NCI-H2227 (cell line): ENCODE measurements around the gene SLC5A10.

Experiments used
- DNase-seq: peaks from one replicate; lab custom pipeline; 2025; ENCODE audit not compliant: unreplicated experiment; lab: John Stamatoyannopoulos, UW

Gene SLC5A10

DNA sequence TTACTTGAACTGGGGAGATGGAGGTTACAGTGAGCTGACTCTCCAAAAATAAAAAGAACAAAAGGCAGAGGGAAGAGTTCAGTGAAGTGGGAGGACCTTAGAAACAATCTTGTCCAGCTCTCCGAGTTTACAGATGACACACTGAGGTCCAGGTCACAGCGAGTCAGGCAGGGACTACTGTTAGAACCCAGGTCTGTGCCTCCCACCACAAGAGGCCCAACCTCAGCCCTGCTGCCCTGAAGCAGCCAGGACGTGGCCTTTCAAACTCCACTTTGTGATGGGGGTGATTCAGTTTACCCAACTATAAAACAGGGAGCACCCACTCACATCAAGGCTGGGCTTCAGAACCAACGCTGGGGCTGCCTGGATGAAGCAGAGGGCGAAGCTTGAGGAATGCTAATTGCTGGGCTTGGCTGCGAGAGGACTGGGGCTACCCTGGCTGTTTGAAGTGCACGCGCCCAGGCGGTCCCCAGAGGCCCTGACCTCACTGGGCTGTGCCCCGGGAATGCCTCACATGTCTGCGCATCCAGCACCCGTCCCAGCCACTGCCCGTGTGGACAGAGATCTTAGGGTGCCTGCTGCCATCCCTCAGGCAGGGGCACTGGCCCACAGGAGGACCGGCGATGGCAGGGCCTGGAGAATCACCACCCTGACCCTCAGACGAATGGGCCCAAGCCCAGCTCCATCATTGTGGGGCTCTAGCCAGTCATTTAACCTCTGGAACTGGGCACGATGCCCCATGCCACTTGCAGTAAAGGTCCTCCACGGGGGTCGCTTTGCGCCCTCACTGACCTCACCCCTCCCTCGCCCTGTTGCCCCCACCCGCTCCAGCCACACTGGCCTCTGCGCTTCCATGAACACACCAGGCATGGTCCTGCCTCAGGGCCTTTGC lies 11.4 kb downstream of the SLC5A10 start:
- no peak for DNase-seq

DNA sequence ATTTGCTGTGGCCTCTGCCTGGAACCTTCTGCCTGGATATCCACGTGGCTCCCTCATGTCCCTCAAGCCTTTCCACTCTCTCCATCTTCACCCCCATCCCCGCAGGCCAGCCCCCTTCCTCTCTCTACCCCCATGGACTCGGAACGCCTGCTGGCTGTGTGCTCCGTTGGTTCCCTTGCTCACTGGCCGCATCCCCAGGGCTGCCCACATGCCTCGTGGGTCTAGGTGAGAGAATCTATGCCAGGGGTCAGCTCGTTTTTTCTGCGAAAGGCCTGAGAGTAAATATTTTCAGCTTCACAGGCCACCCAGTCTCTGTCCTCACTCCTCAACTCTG lies 12.0 kb downstream of the SLC5A10 start:
- no peak for DNase-seq

DNA sequence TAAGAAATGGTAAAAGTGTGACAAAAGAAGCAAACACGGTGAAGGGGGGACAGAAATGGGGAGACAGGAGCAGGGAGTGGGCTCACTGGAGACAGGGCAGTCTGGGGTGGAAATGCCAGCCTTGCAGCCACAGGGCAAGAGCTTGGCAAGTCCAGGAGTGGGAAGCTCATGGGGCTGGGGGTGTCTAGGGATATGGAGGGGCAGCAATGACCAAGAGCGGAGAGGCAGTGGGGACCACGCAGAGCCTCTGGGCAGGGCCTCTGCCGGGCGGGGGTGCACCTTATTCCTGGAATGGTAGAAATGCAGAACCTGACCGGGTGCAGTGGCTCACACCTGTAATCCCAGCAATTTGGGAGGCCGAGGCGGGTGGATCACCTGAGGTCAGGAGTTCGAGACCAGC lies 12.6 kb downstream of the SLC5A10 start:
- DNase-seq: no peak

DNA sequence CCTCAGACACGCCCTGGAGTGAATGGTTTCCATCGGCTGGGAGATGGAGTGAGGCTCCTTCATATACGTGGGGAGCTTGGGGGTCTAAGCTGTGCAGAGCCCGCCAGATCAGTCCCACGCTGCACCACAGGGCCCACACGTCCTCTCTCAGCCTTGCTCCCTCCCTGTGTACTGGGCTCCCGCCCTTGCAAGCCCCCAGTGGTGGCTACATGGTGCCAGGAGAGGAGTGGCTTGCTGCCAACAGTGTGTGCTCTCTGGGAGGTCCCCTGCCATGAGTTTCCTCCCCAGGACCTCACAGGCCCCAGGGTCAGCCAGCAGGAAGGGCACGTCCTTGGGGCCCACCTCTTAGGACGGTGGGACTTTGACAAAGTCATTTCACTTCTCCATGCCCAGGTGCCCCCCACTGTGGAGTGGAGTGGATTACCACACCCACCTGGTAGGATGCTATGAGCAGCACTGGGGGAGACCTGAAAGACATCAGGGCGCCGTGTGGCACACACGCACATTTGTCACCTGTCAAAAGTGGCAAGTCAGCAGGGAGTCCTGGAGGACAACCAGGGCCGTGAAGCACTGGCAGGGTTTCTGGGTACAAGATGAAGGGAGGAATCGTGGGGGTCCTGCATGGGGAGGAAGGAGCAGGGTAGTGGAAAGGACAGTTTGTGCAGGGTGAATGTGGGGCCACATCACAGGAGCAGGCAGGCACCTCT lies 13.7 kb downstream of the SLC5A10 start:
- no peak for DNase-seq

DNA sequence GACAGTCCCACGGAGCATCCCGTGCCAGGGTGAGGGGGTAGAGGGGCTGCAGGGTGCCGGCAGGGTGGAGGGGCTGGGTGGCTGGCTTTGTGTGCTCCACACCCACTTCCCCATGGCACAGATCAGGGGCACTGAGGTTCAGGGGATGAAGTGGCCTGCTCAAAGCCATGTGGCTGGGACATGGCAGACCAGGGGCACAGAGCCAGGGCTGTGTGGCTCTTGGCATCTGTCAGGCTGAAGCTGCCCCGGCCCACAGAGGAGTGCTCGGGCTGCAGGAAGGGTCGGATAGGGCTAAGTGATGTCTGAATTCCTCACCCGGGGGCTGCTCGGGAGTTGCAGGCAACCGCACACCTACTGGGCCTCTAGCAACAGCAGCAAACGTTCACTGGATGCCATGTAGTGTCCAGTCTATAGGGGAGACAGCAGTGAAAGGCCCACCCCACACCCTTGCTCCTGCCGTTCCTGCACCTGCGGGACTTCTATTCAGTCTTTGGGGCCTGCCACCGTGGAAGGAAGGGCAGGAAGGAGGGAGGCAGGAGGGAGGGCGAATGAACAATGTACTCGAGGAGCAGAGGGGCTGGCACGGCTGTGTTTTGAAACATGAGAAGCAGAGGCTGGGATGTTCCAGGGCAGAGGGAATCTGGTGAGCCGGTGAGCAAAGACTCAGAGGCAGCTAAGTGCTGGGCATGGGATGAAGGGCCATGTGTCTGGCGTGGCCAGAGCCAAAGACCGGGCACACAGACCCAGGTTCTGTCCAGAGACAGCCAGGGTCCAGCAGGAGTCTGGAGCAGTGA lies 15.1 kb downstream of the SLC5A10 start:
- no peak for DNase-seq

DNA sequence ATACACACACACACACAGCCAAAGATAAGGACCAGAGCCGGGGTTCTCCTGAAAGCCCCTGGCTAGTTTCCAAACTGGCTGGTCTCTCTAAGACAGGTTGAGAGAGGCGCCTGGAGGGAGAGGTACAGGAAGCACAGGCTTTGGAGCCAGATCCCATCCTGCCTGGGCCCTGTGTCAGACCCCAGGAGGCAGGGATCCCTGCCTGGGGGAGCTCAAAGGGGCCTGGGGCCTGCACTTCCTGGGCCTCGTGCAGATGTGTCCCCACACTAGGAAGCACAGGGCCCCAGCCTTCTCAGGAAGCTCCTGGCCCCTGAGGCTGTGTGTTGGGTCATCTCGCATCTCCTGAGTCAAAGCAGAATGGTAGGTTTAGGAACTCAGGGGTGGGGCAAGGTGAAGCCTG lies 16.0 kb downstream of the SLC5A10 start:
- DNase-seq: no peak

DNA sequence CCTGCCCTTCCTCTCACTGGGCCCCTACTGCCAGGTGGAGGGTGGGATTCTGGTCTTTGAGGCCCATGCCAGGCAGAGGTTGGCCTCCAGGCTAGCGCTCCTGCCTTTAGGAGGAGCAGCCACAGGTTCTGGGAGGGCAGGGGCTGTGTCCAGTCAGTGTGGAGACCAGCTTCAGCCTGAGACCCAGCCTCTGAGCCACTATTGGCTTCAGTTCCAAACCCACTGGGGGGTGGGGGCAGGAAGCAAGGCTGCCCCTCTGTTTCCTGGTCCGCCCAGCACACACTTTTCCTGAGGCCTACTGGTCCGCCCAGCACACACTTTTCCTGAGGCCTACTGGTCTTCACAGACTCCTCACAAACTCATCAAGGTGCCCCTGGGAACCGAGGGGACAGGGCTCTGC lies 16.4 kb downstream of the SLC5A10 start:
- DNase-seq: no peak

DNA sequence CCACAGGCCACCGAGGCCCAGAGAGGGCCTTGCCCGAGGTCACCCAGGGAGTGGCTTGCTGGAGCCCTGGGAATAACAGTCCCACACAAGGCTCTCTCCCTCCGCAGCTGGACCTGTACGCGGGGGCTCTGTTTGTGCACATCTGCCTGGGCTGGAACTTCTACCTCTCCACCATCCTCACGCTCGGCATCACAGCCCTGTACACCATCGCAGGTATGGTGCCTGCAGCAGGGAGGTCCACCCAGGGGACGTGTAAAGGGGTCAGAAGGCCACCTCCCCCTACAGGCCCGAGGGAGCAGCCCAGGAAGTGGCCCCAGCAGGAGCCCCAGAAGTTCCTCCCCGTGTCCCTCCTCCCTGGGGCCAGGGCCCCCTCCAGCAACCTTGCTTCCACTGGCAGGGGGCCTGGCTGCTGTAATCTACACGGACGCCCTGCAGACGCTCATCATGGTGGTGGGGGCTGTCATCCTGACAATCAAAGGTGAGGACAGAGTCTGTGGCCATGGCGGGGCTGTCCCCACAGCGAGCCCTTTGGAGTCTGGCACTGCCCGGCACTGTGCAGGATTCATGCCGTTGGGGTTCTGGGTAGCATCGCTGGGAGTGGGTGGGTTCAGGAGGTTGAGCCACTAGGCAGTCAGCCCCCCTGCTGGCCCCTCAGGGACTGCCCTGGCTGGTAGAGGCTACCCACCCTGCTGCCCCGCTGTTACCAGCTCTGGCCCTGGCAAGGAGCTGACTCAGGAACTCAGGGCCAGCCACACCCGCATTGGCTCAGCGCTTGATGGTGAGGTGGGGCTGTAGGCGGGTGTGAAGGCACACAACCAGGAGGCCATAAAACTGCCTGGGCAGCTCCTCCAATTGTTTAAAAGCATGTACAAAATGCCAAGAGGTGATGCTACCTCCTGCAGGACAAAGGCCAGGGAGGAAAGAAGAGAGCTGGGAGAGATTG lies 17.3 kb downstream of the SLC5A10 start:
- no peak for DNase-seq

DNA sequence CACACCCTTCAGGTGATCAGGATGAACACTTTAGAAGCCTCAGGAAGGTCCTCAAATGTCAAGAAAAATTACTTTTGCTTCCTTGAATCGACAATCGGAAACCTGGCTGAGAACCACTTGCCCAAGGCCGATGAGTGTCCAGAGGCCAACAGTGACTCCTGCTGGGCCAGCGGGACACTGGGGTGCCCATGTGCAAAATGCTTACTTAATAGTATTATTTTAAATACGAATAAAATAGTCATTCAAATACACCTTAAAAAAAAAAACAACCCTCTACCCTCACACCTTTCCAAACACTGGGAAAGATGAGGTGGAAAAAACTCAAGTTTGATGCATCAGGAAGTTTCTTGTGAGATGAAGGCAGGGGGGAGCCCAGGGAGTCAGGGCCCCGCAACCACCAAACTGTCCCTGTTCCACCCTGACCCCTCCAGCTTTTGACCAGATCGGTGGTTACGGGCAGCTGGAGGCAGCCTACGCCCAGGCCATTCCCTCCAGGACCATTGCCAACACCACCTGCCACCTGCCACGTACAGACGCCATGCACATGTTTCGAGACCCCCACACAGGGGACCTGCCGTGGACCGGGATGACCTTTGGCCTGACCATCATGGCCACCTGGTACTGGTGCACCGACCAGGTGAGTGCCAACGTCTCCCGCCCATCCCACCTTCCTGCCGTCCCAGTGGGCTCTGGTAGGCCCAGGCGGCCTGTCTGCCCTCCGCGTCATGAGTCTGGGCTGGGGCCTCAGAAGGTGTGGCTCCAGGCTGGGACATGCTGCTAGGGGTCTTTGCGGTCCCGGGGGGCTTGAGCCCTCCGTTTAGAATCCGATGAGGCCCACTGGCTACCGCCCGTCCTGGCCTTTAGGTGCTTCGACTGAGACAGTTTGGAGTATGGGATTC lies 18.9 kb downstream of the SLC5A10 start:
- DNase-seq: no peak

DNA sequence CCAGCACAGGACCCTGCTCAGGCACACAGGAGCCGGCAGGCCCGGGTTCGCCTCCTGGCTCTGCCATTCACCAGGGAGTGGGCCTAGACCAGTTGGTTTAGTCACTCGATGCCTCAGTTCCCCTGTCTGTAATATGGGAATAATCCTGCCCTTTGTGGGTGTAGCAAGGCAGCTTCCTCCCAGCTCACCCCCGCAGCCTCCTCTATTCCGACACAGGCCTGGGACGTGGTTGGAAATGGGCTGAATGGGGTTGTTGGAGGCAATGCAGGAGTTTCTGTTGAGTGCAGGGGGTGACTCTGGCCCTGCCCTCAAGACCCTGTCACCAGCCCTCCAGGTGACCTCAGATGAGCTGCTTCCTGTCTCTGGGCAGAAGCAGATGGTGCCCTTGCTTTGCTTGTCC lies 19.8 kb downstream of the SLC5A10 start:
- no peak for DNase-seq

DNA sequence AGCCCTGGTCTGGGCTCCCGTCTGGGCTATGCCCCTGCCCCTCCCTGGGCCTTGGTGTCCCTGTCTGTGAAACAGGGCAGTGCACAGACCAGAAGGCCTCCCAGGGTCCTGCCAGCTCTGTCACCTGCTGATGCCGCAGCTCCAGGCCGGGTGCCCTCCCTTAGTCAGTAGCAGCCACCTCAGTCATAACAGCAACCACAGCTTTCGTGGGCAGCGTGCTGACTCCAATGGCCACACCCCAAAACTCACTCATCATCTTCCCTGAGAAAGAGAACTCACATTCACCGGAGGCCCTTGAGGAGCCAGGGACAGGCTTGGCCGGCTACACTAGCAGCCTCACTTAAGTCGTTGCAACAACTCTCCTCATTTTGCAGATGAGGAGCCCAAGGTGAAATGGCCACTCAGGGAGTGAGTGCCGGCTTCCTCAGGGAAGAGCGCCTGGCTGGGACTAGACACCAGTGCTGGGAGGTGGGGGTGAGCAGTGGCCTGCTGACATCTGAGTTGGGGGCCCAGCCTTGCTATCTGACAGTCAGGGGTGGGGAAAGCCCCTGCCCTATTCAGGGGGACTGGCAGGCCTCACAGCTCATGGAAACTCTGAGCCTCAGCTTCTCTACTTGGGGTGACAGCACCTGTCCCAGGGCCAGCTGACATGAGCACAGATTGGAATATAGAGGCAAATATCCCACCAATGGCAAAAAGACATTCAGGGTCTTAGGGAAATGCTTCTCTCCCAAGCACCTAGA lies 22.6 kb downstream of the SLC5A10 start:
- DNase-seq: no peak

DNA sequence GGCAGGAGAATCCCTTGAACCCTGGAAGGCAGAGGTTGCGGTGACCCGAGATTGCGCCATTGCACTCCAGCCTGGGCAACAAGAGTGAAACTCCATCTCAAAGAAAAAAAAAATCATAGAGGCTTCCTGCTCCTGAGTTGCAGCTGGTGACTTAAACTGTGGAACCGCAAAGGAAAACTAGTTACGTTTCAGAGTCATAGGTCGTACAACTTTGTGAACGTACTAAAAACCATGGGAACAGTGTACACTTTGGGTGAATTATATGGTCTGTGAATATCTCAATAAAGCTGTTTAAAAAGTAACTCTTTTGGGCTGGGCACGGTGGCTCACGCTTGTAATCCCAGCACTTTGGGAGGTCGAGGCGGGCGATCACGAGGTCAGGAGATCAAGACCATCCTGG lies 23.6 kb downstream of the SLC5A10 start:
- no peak for DNase-seq

DNA sequence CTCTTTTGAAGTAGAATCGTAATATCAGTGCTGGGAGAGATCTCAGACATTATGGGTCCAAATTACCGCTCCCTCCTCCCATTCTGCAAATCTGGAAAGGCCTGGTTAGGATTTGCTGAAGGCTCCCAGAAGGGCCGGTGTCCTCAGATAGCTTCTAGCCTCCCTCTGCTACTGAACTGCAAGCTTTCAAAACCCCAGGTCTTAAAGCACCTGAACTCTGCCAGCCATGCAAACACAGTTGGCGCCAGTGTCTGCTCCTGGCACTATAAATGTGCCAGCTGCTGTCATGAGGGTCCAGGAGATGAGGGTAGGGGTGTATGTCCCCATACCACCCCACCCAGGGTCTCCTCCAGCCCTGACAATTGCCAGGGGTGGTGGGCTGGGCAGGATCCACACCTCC lies 24.2 kb downstream of the SLC5A10 start:
- no peak for DNase-seq

DNA sequence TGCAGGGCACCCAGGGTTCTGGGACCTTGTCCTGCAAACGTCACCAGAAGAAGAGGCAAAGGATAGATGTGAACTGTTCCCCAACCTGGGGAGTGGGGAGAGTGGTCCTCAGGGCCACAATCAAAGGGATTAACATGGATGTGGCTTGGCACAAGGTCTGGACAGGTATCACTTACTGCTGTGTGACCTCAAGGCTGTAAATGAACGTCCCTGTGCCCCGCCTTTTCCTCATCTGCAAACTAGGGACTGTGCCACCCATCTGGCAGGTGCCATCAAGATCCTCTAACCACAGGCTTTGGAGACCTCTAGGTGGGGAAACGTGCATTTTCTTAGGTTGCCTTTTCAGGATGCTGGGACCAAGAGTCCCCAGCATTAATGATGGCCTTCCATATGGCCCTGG lies 25.1 kb downstream of the SLC5A10 start:
- no peak for DNase-seq

DNA sequence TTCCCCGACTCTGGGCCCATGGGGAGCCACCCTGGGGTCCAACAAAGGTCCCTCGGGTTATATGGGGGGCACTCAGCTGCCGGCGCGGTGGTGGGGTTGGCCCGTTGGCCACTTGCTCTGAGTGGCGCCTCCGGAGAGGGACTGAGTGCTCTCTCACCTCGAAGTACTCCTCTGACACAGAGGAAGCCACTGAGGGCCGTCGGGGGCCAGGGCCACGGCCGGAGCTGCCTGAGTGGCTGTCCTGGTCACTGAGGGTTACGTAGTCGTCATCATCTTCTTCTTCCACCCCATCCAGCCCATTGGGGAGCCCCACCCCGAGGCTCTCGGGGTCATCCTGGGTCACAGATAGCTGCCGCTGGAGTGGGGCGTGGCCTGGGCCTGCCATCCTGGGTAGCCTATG lies 25.7 kb downstream of the SLC5A10 start:
- DNase-seq: no peak

DNA sequence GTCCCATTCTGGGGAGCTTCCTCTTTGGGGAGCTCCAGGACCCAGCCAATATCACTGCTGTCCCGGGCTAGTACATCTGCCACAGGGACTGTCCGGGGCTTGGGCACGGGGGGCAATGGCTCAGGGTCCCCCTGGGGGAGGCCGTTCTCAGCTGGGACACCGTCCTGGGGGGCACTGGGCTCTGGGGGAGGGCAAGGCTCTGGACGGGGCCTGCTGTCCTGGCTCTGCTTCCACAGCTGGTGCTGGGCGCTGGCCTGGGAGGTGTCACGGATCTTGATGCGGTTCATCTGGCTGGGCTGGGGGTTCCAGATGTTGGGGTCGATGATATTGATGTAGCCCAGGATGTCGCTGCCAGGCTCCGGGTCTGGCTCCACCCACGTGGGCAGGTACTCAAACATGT lies 26.1 kb downstream of the SLC5A10 start:
- no peak for DNase-seq

DNA sequence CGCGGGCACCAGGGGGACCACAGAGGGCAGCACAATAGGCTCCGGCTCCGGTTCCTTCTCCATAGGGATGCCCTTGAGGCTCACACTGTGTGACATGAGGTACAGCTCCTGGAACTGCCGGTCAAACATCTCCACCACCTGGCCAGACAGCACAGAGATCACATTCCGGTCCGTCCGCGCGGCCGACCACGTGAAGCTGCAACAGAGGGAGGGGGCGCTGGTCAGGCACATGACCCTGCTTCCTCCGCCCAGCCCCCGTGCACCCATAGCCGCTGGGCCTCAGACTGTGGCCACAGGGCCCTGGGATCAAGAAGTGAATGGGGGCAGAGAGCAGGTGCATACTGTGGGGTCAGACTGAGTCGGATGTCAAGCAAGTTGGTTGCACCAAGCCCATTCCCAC lies 26.7 kb downstream of the SLC5A10 start:
- no peak for DNase-seq

DNA sequence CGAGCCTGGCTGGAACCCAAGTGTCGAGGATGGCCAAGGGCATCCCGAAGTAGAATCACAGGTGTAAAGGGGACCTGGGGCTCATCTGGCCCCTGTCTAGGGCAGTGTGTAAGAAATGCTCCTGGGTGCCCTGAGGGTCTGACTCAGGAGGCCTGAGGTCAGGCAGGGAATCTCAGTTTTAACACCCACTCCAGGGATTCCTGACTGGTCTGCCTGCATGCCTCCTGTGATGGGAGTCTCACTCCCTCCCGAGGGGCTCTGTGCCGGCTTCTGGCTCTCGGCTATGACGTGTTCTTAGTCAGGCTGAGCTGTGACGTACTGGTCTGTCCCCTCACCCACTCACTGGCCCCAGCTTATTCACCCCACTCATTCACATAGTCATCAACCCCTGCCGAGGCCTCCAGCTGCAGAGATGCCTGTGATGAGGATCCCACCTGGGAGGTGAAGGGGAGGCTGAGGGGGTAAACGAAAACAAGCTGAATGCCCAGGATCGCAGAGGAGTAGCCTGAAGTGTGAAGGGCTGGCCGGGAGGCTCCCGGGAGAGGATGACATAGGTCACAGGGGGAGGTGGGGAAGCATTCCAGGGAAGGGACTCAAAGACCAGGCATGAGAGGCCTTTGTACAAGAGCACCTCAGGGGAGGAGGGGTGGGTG lies 28.8 kb downstream of the SLC5A10 start:
- DNase-seq: no peak

DNA sequence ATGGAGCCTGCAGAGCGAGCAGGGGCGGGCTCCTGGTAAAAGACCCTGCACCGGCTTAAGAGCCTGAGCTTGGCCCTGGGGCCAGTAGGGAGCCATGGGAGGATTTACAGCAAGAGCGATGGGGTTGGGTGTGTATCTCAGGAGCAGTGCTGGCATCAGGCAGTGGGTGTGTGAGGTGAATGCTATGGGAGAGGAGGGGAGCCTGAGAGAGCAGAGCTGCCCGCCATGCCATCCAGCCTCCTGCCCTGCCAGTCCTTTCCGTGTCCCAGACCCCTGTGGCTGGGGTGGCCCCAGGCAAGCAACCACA lies 29.3 kb downstream of the SLC5A10 start:
- no peak for DNase-seq
